ENCODE measurements around the gene ACO2. TPM values are rescaled to one million over a fixed set of nuclear protein-coding genes. Genes with fewer than 3 reads are reported as not detected.

ACO2 gene
- total and polyA plus RNA-seq, 2 of the 13 experiments (the other 11 are each of a cell fraction or from before 2014, with no cell fraction given): 19.2 to 45.6 TPM

DNA sequence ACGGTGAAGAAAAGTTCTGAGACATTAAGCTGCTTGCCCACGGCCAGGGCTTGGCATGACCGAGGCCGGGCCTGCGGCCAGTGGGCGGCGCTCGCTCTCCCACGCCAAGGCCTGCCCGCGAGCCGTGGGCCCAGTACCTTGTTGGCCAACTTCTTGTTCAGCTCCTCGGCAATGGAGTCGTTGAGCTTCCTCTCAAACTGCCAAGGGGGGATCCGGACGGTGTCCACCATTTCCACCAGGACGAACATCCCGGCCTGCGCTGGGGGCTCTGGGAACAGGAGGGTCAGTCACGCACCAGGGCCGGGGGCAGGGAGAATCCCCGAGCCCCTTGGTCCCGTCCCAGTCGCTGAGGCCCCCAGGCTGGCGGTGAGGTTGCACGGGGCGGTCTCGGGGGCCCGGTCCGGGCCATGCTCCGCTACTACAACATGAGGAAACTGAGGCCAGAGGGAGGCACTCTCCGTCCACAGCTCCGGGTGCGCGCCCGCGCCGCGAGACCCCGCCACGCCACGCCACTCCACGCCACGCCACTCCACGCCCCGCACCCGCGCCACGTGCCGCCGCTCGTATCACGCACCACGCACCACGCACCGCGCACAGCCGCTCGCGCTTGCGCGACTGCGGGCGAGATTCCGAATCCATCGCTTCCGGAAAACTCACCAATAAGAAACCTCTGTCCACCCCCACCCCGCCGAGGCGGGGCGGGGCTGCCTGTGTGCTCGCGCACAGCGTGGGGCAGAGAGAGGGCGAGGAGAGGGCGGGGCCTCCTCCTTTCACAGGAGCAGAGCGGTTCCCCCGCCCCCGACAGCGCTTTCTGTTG lies 75.1 kb downstream of the ACO2 start, which contains the start of gene POLR3H (continued):
- TF ChIP-seq, protein P1, sequence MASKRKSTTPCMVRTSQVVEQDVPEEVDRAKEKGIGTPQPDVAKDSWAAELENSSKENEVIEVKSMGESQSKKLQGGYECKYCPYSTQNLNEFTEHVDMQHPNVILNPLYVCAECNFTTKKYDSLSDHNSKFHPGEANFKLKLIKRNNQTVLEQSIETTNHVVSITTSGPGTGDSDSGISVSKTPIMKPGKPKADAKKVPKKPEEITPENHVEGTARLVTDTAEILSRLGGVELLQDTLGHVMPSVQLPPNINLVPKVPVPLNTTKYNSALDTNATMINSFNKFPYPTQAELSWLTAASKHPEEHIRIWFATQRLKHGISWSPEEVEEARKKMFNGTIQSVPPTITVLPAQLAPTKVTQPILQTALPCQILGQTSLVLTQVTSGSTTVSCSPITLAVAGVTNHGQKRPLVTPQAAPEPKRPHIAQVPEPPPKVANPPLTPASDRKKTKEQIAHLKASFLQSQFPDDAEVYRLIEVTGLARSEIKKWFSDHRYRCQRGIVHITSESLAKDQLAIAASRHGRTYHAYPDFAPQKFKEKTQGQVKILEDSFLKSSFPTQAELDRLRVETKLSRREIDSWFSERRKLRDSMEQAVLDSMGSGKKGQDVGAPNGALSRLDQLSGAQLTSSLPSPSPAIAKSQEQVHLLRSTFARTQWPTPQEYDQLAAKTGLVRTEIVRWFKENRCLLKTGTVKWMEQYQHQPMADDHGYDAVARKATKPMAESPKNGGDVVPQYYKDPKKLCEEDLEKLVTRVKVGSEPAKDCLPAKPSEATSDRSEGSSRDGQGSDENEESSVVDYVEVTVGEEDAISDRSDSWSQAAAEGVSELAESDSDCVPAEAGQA (IDR thresholded peaks at IDR 0.05; ENCODE audit: low read depth): 0 out of 2 replicates have a peak, but pooled peaks have one; percentile 44
- TF ChIP-seq, protein P1 (CRISPR knock-in tag; IDR thresholded peaks at IDR 0.05; ENCODE audit: borderline replicate concordance): no peak
- no peak for TF ChIP-seq KDM1A (CRISPR knock-in tag; IDR thresholded peaks at IDR 0.05)
- no peak for TF ChIP-seq NKX3-1 (CRISPR knock-in tag; IDR thresholded peaks at IDR 0.05)
- TF ChIP-seq NONO (IDR thresholded peaks at IDR 0.05): no peak
- TF ChIP-seq NONO (CRISPR knock-in tag; conservative IDR thresholded peaks at IDR 0.05): peak; percentile 58
- TF ChIP-seq CEBPB (IDR thresholded peaks at IDR 0.05; ENCODE audit: borderline replicate concordance, low read depth, low read length): no peak
- TF ChIP-seq ZBTB1 (CRISPR knock-in tag; IDR thresholded peaks at IDR 0.05; ENCODE audit: borderline replicate concordance): peak; percentile 92; the same call in 1 of the 2 replicates
- 0 out of 2 replicates have a peak, but pooled peaks have one; percentile 5 for TF ChIP-seq MAF1 (CRISPR knock-in tag; IDR thresholded peaks at IDR 0.05; ENCODE audit: borderline replicate concordance)
- peak; percentile 71 for TF ChIP-seq ZFY (CRISPR knock-in tag; IDR thresholded peaks at IDR 0.05)
- TF ChIP-seq REL (CRISPR knock-in tag; conservative IDR thresholded peaks at IDR 0.05): no peak
- no peak for TF ChIP-seq PRPF4 (IDR thresholded peaks at IDR 0.05; ENCODE audit: low read depth, low read length, poor library complexity, severe bottlenecking)
- TF ChIP-seq ZNF773 (CRISPR knock-in tag; IDR thresholded peaks at IDR 0.05; ENCODE audit: borderline replicate concordance): no peak
- TF ChIP-seq HNRNPL (IDR thresholded peaks at IDR 0.05; ENCODE audit: low read depth, low read length): peak; percentile 78; the same call in 1 of the 2 replicates
- TF ChIP-seq ZNF274 (CRISPR knock-in tag; IDR thresholded peaks at IDR 0.05): no peak
- no peak for TF ChIP-seq ZNF615 (CRISPR knock-in tag; IDR thresholded peaks at IDR 0.05; ENCODE audit: borderline replicate concordance)
- TF ChIP-seq ARNT2 (CRISPR knock-in tag; IDR thresholded peaks at IDR 0.05; ENCODE audit: low read depth): peak; percentile 20; the same call in 1 of the 2 replicates
- TF ChIP-seq, protein P2, sequence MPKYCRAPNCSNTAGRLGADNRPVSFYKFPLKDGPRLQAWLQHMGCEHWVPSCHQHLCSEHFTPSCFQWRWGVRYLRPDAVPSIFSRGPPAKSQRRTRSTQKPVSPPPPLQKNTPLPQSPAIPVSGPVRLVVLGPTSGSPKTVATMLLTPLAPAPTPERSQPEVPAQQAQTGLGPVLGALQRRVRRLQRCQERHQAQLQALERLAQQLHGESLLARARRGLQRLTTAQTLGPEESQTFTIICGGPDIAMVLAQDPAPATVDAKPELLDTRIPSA (CRISPR knock-in tag; IDR thresholded peaks at IDR 0.05; ENCODE audit: borderline replicate concordance): 0 out of 2 replicates have a peak, but pooled peaks have one; percentile 41
- TF ChIP-seq, protein P3, sequence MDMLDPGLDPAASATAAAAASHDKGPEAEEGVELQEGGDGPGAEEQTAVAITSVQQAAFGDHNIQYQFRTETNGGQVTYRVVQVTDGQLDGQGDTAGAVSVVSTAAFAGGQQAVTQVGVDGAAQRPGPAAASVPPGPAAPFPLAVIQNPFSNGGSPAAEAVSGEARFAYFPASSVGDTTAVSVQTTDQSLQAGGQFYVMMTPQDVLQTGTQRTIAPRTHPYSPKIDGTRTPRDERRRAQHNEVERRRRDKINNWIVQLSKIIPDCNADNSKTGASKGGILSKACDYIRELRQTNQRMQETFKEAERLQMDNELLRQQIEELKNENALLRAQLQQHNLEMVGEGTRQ (IDR thresholded peaks at IDR 0.05; ENCODE audit: low read depth, low read length): no peak
- TF ChIP-seq, protein P3 (CRISPR knock-in tag; IDR thresholded peaks at IDR 0.05; ENCODE audit: borderline replicate concordance): no peak

Measured in HepG2 (cell line).